ENCODE results near the gene COL27A1.
A peak's percentile ranks its signal among the peaks of the same experiment; 100 is the strongest.

COL27A1 gene

DNA sequence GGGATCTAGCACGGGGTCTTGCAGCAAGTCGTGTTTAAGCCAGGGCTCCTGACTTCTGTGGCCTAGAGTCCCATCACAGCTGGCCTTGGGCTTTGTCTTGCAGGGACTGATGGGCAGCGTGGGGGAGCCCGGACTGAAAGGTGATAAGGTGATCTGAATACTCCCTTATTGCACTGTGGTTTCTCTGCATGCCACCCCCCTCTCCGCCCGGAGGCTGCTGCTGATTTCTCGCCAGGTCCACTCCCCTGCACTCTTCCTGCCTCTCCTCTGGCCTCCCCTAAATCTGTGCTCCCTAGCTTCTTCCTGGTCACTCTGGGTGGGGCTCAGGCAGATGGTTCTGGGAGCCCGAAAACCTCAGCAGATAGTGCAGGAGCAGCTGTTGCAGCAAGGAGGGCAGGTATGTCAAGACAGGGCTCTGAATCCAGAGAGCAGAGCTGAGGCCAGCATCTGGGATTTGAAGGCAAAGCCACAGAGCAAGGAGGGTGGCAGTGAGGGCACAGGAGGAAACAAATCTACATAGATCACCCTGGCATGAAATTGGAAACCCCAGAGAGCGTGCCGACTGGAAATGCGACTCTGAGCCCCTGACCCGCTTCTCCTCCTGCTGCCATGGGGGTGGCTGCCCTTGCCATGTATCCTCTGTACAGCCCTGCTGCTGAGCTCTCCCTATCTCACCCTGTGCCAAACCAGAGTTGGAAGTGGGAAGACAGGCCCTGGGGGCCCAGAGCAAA lies 76.5 kb downstream of the COL27A1 start:
- no peak overlapping the region for H3K9ac ChIP-seq (ENCODE audit: low read length)
- no peak overlapping the region for H3K4me2 ChIP-seq (ENCODE audit: low read length)
- no peak for DNase-seq
- no CpG with 5 or more reads among the region's 12 CpGs for WGBS (ENCODE audit: extremely low coverage, insufficient coverage, low lambda C conversion rate)
- H2BK5ac ChIP-seq (ENCODE audit: low read length): no peak overlapping the region
- no peaks in the 10 kb centered on the region for H3K27me3 ChIP-seq (ENCODE audit: insufficient read depth, low read length, poor library complexity)
- H2AK5ac ChIP-seq (ENCODE audit: low read length): no peak overlapping the region
- H3K23ac ChIP-seq (ENCODE audit: low read length): no peak overlapping the region
- H2BK15ac ChIP-seq (replicated peaks; ENCODE audit: low read depth): no peak overlapping the region
- H3K79me1 ChIP-seq (ENCODE audit: low read length): no peaks in the 10 kb centered on the region
- H3K18ac ChIP-seq (ENCODE audit: low read length): no peak overlapping the region
- H3K4me3 ChIP-seq (ENCODE audit: low read length): no peak overlapping the region
- H2BK120ac ChIP-seq (ENCODE audit: low read depth, low read length): no peak overlapping the region
- H4K5ac ChIP-seq (ENCODE audit: low read length): no peak overlapping the region
- no peak overlapping the region for H3K4ac ChIP-seq (ENCODE audit: low read depth, low read length)
- no peaks in the 10 kb centered on the region for H3K36me3 ChIP-seq (ENCODE audit: control insufficient read depth, insufficient read depth, low read length)
- H3K56ac ChIP-seq (ENCODE audit: low read length): no peak overlapping the region
- H4K8ac ChIP-seq (ENCODE audit: low read depth, low read length): no peak overlapping the region
- H3K4me1 ChIP-seq (ENCODE audit: control insufficient read depth, low read depth, low read length): no peaks in the 10 kb centered on the region
- no peak overlapping the region for H3K27ac ChIP-seq (ENCODE audit: low read depth, low read length)
- no peaks in the 10 kb centered on the region for H3K79me2 ChIP-seq (ENCODE audit: control insufficient read depth, insufficient read depth, low read length)

DNA sequence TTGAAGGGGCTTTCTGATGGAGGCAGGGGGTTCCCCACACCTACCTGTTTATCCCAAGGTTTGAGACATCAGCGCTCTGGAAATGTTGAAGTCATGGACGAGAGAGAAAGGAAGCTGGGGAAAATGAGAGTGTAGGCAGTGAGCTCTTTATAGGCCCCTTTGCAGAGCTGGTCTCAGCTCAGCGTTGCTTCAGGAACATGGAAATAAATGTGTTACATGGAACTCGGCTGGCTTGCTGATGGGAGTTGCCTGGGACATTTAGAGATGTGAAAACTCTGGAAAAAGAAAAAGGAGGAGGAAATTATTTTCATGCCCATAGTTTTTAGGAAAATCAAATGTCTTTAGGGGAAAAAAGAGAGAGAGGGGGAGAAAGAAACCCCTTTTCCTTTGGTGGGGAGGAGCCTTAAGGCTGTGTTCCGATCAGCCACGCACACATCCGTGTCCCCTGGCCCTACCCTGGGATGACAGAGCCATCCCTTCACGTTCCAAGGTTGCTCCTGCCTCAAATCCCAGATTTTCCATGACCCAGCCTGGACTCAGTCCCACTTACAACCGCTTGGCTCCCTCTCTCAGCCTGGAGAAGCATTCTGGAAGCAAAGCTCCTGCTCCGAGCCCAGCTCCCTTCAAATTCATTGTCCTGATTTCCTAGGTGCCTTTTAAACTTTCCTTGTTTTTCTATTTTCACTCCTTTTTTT lies 78.3 kb downstream of the COL27A1 start:
- Histone ChIP-seq H3K56ac (ENCODE audit: low read length) (no peak overlapping the region), H4K8ac (ENCODE audit: low read depth, low read length) (no peak overlapping the region), H3K4me3 (ENCODE audit: low read length) (no peak overlapping the region), H2BK120ac (ENCODE audit: low read depth, low read length) (no peak overlapping the region), H3K79me2 (ENCODE audit: control insufficient read depth, insufficient read depth, low read length) (no peaks in the 10 kb centered on the region), H3K18ac (ENCODE audit: low read length) (no peak overlapping the region), H3K4me2 (ENCODE audit: low read length) (no peak overlapping the region), H3K27me3 (ENCODE audit: insufficient read depth, low read length, poor library complexity) (no peaks in the 10 kb centered on the region), H3K4me1 (ENCODE audit: control insufficient read depth, low read depth, low read length) (no peaks in the 10 kb centered on the region), H3K36me3 (ENCODE audit: control insufficient read depth, insufficient read depth, low read length) (no peaks in the 10 kb centered on the region), H3K9ac (ENCODE audit: low read length) (no peak overlapping the region), H3K4ac (ENCODE audit: low read depth, low read length) (no peak overlapping the region), H2BK5ac (ENCODE audit: low read length) (no peak overlapping the region), H2AK5ac (ENCODE audit: low read length) (no peak overlapping the region), H3K27ac (ENCODE audit: low read depth, low read length) (no peak overlapping the region), H2BK15ac (replicated peaks; ENCODE audit: low read depth) (no peak overlapping the region), H3K79me1 (ENCODE audit: low read length) (no peaks in the 10 kb centered on the region), H4K5ac (ENCODE audit: low read length) (no peak overlapping the region), H3K23ac (ENCODE audit: low read length) (no peak overlapping the region)
- DNase-seq: no peak
- WGBS (ENCODE audit: extremely low coverage, insufficient coverage, low lambda C conversion rate): no CpG with 5 or more reads among the region's 10 CpGs

DNA sequence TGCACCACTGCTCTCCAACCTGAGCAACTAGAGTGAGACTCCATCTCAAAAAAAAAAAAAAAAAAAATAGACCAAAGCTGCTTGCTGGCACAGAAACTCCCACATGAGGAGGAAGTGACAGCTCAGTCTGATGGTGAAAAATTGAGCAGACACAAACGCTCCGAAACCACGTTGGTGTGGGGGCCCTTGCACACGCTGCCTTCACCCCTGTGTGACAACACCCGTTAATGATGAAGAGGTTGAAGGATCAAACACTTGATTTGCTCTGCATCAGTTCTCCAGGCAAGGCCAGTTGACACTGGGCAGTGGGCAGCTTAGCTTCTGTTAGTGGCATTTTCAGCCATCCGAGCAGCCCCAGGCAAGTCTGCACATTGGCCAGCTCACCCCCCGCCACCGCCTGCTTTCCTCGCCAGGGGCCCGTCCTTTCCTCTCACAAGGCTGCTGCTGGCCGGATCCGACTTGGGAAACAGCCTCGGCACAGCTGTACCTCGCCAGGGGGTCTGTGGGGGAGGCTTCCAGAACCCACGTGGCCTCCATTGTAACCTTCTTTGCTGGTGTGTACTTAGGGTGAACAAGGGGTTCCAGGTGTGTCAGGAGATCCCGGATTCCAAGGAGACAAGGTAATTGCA lies 79.8 kb downstream of the COL27A1 start:
- H3K27ac ChIP-seq (ENCODE audit: low read depth, low read length): no peak overlapping the region
- DNase-seq: no peak
- H3K56ac ChIP-seq (ENCODE audit: low read length): no peak overlapping the region
- no peaks in the 10 kb centered on the region for H3K27me3 ChIP-seq (ENCODE audit: insufficient read depth, low read length, poor library complexity)
- no CpG with 5 or more reads among the region's 16 CpGs for WGBS (ENCODE audit: extremely low coverage, insufficient coverage, low lambda C conversion rate)
- no peak overlapping the region for H2BK5ac ChIP-seq (ENCODE audit: low read length)
- H3K4me1 ChIP-seq (ENCODE audit: control insufficient read depth, low read depth, low read length): no peaks in the 10 kb centered on the region
- H3K36me3 ChIP-seq (ENCODE audit: control insufficient read depth, insufficient read depth, low read length): no peaks in the 10 kb centered on the region
- no peak overlapping the region for H2BK120ac ChIP-seq (ENCODE audit: low read depth, low read length)
- H4K5ac ChIP-seq (ENCODE audit: low read length): no peak overlapping the region
- no peak overlapping the region for H3K18ac ChIP-seq (ENCODE audit: low read length)
- no peaks in the 10 kb centered on the region for H3K79me2 ChIP-seq (ENCODE audit: control insufficient read depth, insufficient read depth, low read length)
- H3K4me3 ChIP-seq (ENCODE audit: low read length): no peak overlapping the region
- no peaks in the 10 kb centered on the region for H3K79me1 ChIP-seq (ENCODE audit: low read length)
- no peak overlapping the region for H3K4me2 ChIP-seq (ENCODE audit: low read length)
- H3K4ac ChIP-seq (ENCODE audit: low read depth, low read length): no peak overlapping the region
- peak overlapping the region; percentile 18 for H3K23ac ChIP-seq (ENCODE audit: low read length)
- no peak overlapping the region for H2BK15ac ChIP-seq (replicated peaks; ENCODE audit: low read depth)
- no peak overlapping the region for H4K8ac ChIP-seq (ENCODE audit: low read depth, low read length)
- no peak overlapping the region for H3K9ac ChIP-seq (ENCODE audit: low read length)
- H2AK5ac ChIP-seq (ENCODE audit: low read length): no peak overlapping the region

DNA sequence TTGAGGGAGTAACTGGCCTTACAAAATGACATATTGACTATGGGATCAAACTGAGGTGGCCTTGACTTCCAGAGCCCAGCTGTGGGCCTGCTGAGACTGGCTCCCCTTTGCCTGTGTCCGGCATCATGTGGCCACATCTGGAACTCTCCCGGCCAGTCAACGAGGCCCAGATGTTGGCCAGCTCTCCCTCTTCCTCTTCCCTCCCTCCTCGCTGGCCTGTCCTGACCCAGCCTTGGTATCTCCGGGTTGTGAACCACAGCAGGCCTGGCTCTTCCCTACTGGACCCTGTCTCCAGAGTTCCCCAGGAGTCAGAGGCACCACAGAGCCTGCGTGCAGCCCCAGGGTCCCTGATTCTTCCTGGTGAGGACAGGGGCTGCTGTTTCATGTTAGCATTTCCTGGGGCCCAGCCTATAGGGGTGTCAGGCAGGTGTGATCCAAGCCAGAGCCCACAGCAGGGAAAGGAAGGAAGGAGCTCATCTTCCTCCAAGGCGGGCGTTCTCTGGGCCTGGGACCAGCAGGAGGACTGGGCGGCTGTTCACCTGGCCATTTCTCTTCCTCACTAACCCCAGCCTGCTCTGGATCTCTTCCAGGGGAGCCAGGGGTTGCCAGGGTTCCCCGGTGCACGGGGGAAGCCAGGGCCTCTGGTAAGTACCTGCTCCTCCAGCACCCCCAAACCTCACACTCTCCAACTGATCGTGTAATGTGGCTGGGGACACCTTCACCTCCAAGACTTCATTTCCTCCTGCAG lies 81.2 kb downstream of the COL27A1 start:
- Histone ChIP-seq H2BK5ac (ENCODE audit: low read length) (no peak overlapping the region), H2BK15ac (replicated peaks; ENCODE audit: low read depth) (no peak overlapping the region), H3K79me1 (ENCODE audit: low read length) (no peaks in the 10 kb centered on the region), H3K9ac (ENCODE audit: low read length) (no peak overlapping the region), H3K4me3 (ENCODE audit: low read length) (no peak overlapping the region), H3K4ac (ENCODE audit: low read depth, low read length) (no peak overlapping the region), H3K79me2 (ENCODE audit: control insufficient read depth, insufficient read depth, low read length) (no peaks in the 10 kb centered on the region), H3K23ac (ENCODE audit: low read length) (no peak overlapping the region), H4K8ac (ENCODE audit: low read depth, low read length) (no peak overlapping the region), H2AK5ac (ENCODE audit: low read length) (no peak overlapping the region), H3K56ac (ENCODE audit: low read length) (no peak overlapping the region), H3K27ac (ENCODE audit: low read depth, low read length) (no peak overlapping the region), H3K18ac (ENCODE audit: low read length) (no peak overlapping the region), H2BK120ac (ENCODE audit: low read depth, low read length) (no peak overlapping the region), H3K4me1 (ENCODE audit: control insufficient read depth, low read depth, low read length) (no peaks in the 10 kb centered on the region), H3K36me3 (ENCODE audit: control insufficient read depth, insufficient read depth, low read length) (no peaks in the 10 kb centered on the region), H3K27me3 (ENCODE audit: insufficient read depth, low read length, poor library complexity) (no peaks in the 10 kb centered on the region), H4K5ac (ENCODE audit: low read length) (no peak overlapping the region), H3K4me2 (ENCODE audit: low read length) (no peak overlapping the region)
- no peak for DNase-seq
- WGBS (ENCODE audit: extremely low coverage, insufficient coverage, low lambda C conversion rate): no CpG with 5 or more reads among the region's 12 CpGs

DNA sequence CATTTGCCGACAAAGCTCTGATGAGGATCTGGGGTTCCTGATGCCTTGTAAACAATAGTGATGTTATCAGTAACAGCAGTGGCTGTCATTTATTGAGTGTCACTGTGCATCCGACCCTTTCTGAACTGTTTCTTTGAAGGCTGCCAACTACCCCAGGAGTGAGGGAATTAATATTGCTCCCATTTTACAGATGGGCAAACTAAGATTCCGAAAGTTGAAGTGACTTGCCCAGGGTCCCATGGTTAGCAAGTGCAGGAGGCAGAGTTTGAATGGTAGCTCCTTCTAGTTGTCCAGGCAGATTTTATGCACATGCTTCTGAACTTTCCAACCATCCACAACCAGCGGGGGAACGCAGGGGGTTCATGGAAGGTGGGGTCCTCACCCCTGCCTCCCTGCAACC lies 81.9 kb downstream of the COL27A1 start:
- Histone ChIP-seq H3K27me3 (ENCODE audit: insufficient read depth, low read length, poor library complexity) (no peaks in the 10 kb centered on the region), H4K8ac (ENCODE audit: low read depth, low read length) (no peak overlapping the region), H3K4me2 (ENCODE audit: low read length) (no peak overlapping the region), H3K18ac (ENCODE audit: low read length) (no peak overlapping the region), H3K4me3 (ENCODE audit: low read length) (no peak overlapping the region), H3K27ac (ENCODE audit: low read depth, low read length) (no peak overlapping the region), H2BK120ac (ENCODE audit: low read depth, low read length) (no peak overlapping the region), H2AK5ac (ENCODE audit: low read length) (no peak overlapping the region), H3K36me3 (ENCODE audit: control insufficient read depth, insufficient read depth, low read length) (no peaks in the 10 kb centered on the region), H3K79me1 (ENCODE audit: low read length) (no peaks in the 10 kb centered on the region), H3K4ac (ENCODE audit: low read depth, low read length) (no peak overlapping the region), H3K79me2 (ENCODE audit: control insufficient read depth, insufficient read depth, low read length) (no peaks in the 10 kb centered on the region), H3K56ac (ENCODE audit: low read length) (no peak overlapping the region), H4K5ac (ENCODE audit: low read length) (no peak overlapping the region), H3K9ac (ENCODE audit: low read length) (no peak overlapping the region), H3K23ac (ENCODE audit: low read length) (no peak overlapping the region), H3K4me1 (ENCODE audit: control insufficient read depth, low read depth, low read length) (no peaks in the 10 kb centered on the region), H2BK15ac (replicated peaks; ENCODE audit: low read depth) (no peak overlapping the region), H2BK5ac (ENCODE audit: low read length) (no peak overlapping the region)
- no CpG with 5 or more reads among the region's 5 CpGs for WGBS (ENCODE audit: extremely low coverage, insufficient coverage, low lambda C conversion rate)
- no peak for DNase-seq
